Endothelial cell of umbilical vein (primary cell): ENCODE data around the gene UBA6. TPM values are rescaled to one million over a fixed set of nuclear protein-coding genes. Genes with fewer than 3 reads are reported as not detected.

Experiments used
- BruUV-seq: library from RNA; stranded (reverse); fragments of 400-500 nt; replicated peaks from 2 replicates; lab custom pipeline; 2021; lab: Mats Ljungman, UMichigan
- CTCF ChIA-PET: fragments of 300-600, 350-600 bp; sonication (Branson Sonifier 250); formaldehyde crosslinking; loops from one replicate; lab custom pipeline; 2021; ENCODE audit warnings: antibody characterized with exemption, inconsistent platforms; lab: Charles Lee
- POLR2A ChIA-PET: fragments of 300-600, 350-600 bp; sonication (Branson Sonifier 250); formaldehyde crosslinking; loops from one replicate; lab custom pipeline; 2021; ENCODE audit warnings: antibody characterized with exemption, inconsistent platforms; lab: Charles Lee
- DNase-seq: peaks from one replicate; pipeline ENCODE4 v3.0.0-alpha.2; 2011; ENCODE audit warnings: low read depth, low spot score
- FAIRE-seq: peaks from 2 replicates; lab custom pipeline; 2011; peaks lifted over from hg19 to GRCh38; lab: Jason Lieb, UNC
- H2AFZ ChIP-seq: 2 replicates; pipeline ENCODE4 v1.6.0; 2012; ENCODE audit warnings: low read depth, low read length, control low read depth, inconsistent platforms
- H3K27ac ChIP-seq: 2 replicates; pipeline ENCODE4 v1.5.1; 2011; ENCODE audit warnings: low read depth, mild to moderate bottlenecking, control low read depth, low read length, moderate library complexity; ENCODE audit not compliant: insufficient read depth
- H3K27me3 ChIP-seq, 2 experiments: 2 replicates each; pipeline versions ENCODE4 v1.6.0 to v1.6.1; 2011; ENCODE audit warnings: low read length in 2 of 2, mixed read lengths in 1 of 2; ENCODE audit not compliant: control insufficient read depth in 2 of 2, insufficient read depth in 2 of 2
- H3K36me3 ChIP-seq, 2 experiments: 2 replicates in 1 of 2; 3 replicates in 1 of 2; pipeline ENCODE4 v1.5.1; 2011; ENCODE audit warnings: low read length in 2 of 2, mild to moderate bottlenecking in 1 of 2, moderate library complexity in 1 of 2; ENCODE audit not compliant: control insufficient read depth in 2 of 2, insufficient read depth in 2 of 2; ENCODE audit errors: extremely low read depth in 1 of 2
- H3K4me1 ChIP-seq: 3 replicates; pipeline ENCODE4 v1.5.1; 2011; ENCODE audit warnings: mild to moderate bottlenecking, low read length; ENCODE audit not compliant: control insufficient read depth, insufficient read depth; ENCODE audit errors: extremely low read depth
- H3K4me2 ChIP-seq: 2 replicates; pipeline ENCODE4 v1.6.1; 2011; ENCODE audit warnings: low read length, control low read depth, mixed read lengths; ENCODE audit not compliant: insufficient read depth
- H3K4me3 ChIP-seq, 3 experiments: fragments of 200-600 bp in 1 of 3; sonication (generic), shearing (Covaris generic) in 1 of 3; replicated peaks in 1 of 3; 2 replicates each; pipeline ENCODE4 v1.5.1; 2011 to 2016; ENCODE audit warnings: control low read depth in 3 of 3, low read length in 3 of 3, mild to moderate bottlenecking in 2 of 3, inconsistent platforms in 1 of 3, low read depth in 1 of 3, moderate library complexity in 1 of 3; ENCODE audit not compliant: insufficient read depth in 1 of 3
- H3K79me2 ChIP-seq: 2 replicates; pipeline ENCODE4 v1.6.0; 2012; ENCODE audit warnings: low read length, inconsistent platforms; ENCODE audit not compliant: control insufficient read depth, insufficient read depth
- H3K9ac ChIP-seq: replicated peaks from 2 replicates; pipeline ENCODE3; 2011; ENCODE audit warnings: low read length, control low read depth; ENCODE audit not compliant: insufficient read depth; ENCODE audit errors: extremely low read depth
- H3K9me1 ChIP-seq: replicated peaks from 3 replicates; pipeline ENCODE4 v1.6.0; 2011; ENCODE audit warnings: mild to moderate bottlenecking, low read length; ENCODE audit not compliant: control insufficient read depth, insufficient read depth; ENCODE audit errors: extremely low read depth
- H3K9me3 ChIP-seq: replicated peaks from 2 replicates; pipeline ENCODE4 v1.5.1; 2012; ENCODE audit warnings: low read length, inconsistent platforms; ENCODE audit not compliant: control insufficient read depth, insufficient read depth
- H4K20me1 ChIP-seq: replicated peaks from 2 replicates; pipeline ENCODE3; 2011; ENCODE audit warnings: mild to moderate bottlenecking, low read length; ENCODE audit not compliant: control insufficient read depth, insufficient read depth; ENCODE audit errors: extremely low read depth
- EZH2 ChIP-seq: IDR thresholded peaks from 2 replicates; pipeline ENCODE4 v1.6.1; 2012; ENCODE audit warnings: borderline replicate concordance, low read depth, mild to moderate bottlenecking, moderate library complexity, low read length, inconsistent platforms; ENCODE audit not compliant: severe bottlenecking
- FOS ChIP-seq: IDR thresholded peaks from 2 replicates; pipeline ENCODE4 v1.6.1; 2011; ENCODE audit warnings: mild to moderate bottlenecking, low read length, moderate library complexity, borderline replicate concordance; ENCODE audit not compliant: insufficient read depth
- GATA2 ChIP-seq: IDR thresholded peaks from 2 replicates; pipeline ENCODE4 v1.7.0; 2011; ENCODE audit warnings: low read depth, mild to moderate bottlenecking, moderate library complexity, mixed read lengths, low read length; ENCODE audit not compliant: insufficient read length, insufficient read depth
- JUN ChIP-seq: IDR thresholded peaks from 2 replicates; pipeline ENCODE4 v1.6.1; 2011; ENCODE audit warnings: borderline replicate concordance, low read depth; ENCODE audit not compliant: insufficient read length, insufficient read depth
- MYC ChIP-seq: IDR thresholded peaks from one replicate; pipeline ENCODE4 v1.6.1; 2011; ENCODE audit warnings: mild to moderate bottlenecking, low read depth, low read length
- POLR2A ChIP-seq: IDR thresholded peaks from 2 replicates; pipeline ENCODE4 v1.6.1; 2012; ENCODE audit warnings: low read depth, mild to moderate bottlenecking, control low read depth, low read length
- POLR2AphosphoS5 ChIP-seq: IDR thresholded peaks from 2 replicates; pipeline ENCODE4 v1.6.1; 2012; ENCODE audit warnings: low read depth, mild to moderate bottlenecking, control low read depth, low read length, moderate library complexity; ENCODE audit not compliant: insufficient read depth
- dilution Hi-C: fragments of 300-500 bp; cut with MboI; formaldehyde crosslinking; loops from one replicate; pipeline ENCODE4 v1.15.0; 2019; ENCODE audit warnings: low sequenced_read_pairs; ENCODE audit not compliant: extremely low pct_ligation_motif_present
- intact Hi-C: fragments of 100-400 bp; cut with micrococcal nuclease; formaldehyde crosslinking; loops from one replicate; pipeline ENCODE4 v1.10.0; 2022
- polyA plus RNA-seq, 4 experiments: library from polyadenylated mRNA; depleted of rRNA in 3 of 4; stranded (reverse) in 3 of 4; unstranded in 1 of 4; fragments of >200 nt; gene quantifications; 2 replicates each; pipeline versions ENCODE4 v1.2.1 to v1.2.3, GENCODE V29; 2011 to 2012; ENCODE audit warnings: missing spikeins in 1 of 4
- total RNA-seq: library from RNA; stranded (reverse); gene quantifications from 2 replicates; pipeline ENCODE4 v1.2.3, GENCODE V29; 2021
- TF ChIP-seq, protein P1 (sequence below): IDR thresholded peaks from 2 replicates; pipeline ENCODE4 v1.6.1; 2011; ENCODE audit not compliant: insufficient read depth, insufficient read length
- TF ChIP-seq, protein P2 (sequence below), 2 donors: IDR thresholded peaks; 1 replicate in 1 of 2; 2 replicates in 1 of 2; pipeline ENCODE4 v1.5.1; 2011; ENCODE audit warnings: low read length in 2 of 2, mild to moderate bottlenecking in 2 of 2, moderate library complexity in 2 of 2, control low read depth in 1 of 2, inconsistent platforms in 1 of 2, low read depth in 1 of 2; ENCODE audit not compliant: insufficient read depth in 1 of 2; ENCODE audit errors: extremely low read depth in 1 of 2

UBA6 gene
- total and polyA plus RNA-seq, 2 donors (not counting 3 experiments of a cell fraction or from before 2014, with no cell fraction given), result 30.9 to 96.4 TPM

DNA sequence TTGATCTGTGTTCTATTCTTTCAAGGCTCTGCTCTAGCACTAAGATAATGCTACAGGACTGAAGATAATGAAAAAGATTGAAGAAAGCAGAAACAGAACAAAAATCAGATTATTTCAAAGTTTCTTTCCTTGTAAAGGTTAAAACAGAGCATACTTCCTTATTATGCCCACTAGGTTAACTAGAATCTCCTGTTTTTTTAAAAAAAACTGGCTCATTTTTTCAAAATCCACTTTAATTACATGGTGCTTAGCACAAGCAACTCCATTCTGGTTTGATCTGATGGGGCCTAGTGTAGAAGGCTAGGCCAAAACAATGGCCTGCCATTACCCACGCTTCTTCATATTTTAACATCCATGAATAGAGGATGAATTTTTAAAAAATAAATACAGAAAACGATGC is 1.2 kb upstream of the UBA6 start:
- no peak for DNase-seq
- H3K4me2 ChIP-seq, result peak overlapping the region; percentile 100
- FAIRE-seq, result no peak
- no peaks in the 10 kb centered on the region for H3K27me3 ChIP-seq
- POLR2A ChIA-PET, result no interaction called here
- intact Hi-C loops, result no loop called here
- dilution Hi-C loops, result no loop called here
- no peaks in the 10 kb centered on the region for H3K9me3 ChIP-seq
- peaks cover 52% of the 10 kb centered on the region for H3K79me2 ChIP-seq
- H3K9me1 ChIP-seq, result no peaks in the 10 kb centered on the region
- TF ChIP-seq MYC (no peak), GATA2 (no peak), EZH2 (no peak)
- TF ChIP-seq, protein P1, sequence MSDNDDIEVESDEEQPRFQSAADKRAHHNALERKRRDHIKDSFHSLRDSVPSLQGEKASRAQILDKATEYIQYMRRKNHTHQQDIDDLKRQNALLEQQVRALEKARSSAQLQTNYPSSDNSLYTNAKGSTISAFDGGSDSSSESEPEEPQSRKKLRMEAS, result no peak
- peak overlapping the region; percentile 93 for H3K27ac ChIP-seq
- peaks cover 0 to 2% of the 10 kb centered on the region in 2 experiments for H3K36me3 ChIP-seq
- no TSS peak for BruUV-seq
- peaks cover 3% of the 10 kb centered on the region for H4K20me1 ChIP-seq
- peak overlapping the region; percentile 97 for H3K9ac ChIP-seq
- no peak overlapping the region for H2AFZ ChIP-seq
- CTCF ChIA-PET, result interaction anchor here (1.1 to 2.5 kb wide), 4 partner anchors 21 to 209 kb away, joined by 4 to 21 read pairs (median 4); no protein-coding TSS in a partner anchor
- peak overlapping the region in 1 of 3 experiments; percentile 94 for H3K4me3 ChIP-seq
- H3K4me1 ChIP-seq, result peaks cover 21% of the 10 kb centered on the region

DNA sequence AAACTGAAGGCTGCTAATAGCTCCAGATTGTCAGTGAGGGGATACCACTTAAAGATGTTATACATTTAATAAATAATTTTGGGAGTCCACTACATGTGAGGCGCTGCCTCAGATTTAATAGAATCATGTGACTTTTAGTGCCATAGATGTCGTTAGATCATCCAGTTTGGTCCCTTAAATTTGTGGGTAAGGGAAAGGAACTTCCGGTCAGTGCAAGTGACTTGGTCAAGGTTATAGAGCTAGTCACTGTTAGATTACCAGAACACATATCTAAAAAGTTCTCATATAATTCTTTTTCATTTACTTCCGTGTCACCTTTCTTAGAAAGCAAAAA is 529 bp upstream of the UBA6 start:
- FAIRE-seq (no peak), DNase-seq (no peak)
- ChIA-PET CTCF (interaction anchor here (0.8 to 2.5 kb wide), 10 partner anchors 11 to 210 kb away, joined by 3 to 21 read pairs (median 4); no protein-coding TSS in a partner anchor), POLR2A (interaction anchor here (0.6 to 1.0 kb wide), 2 partner anchors 25 to 200 kb away, joined by 3 read pairs; no protein-coding TSS in a partner anchor)
- Histone ChIP-seq H3K27ac (peak overlapping the region; percentile 93), H3K9me3 (no peaks in the 10 kb centered on the region), H3K36me3 (peaks cover 0 to 2% of the 10 kb centered on the region in 2 experiments), H3K4me3 (peak overlapping the region; percentile 66 to 94 (median 77)), H2AFZ (peak overlapping the region; percentile 56), H3K9me1 (no peaks in the 10 kb centered on the region), H3K4me2 (peak overlapping the region; percentile 100), H3K79me2 (peaks cover 59% of the 10 kb centered on the region), H3K4me1 (peaks cover 21% of the 10 kb centered on the region), H3K9ac (peak overlapping the region; percentile 97), H4K20me1 (peaks cover 3% of the 10 kb centered on the region), H3K27me3 (no peaks in the 10 kb centered on the region)
- intact Hi-C loops (loop anchor here (1.0 to 2.0 kb wide), 2 partner anchors 45 to 156 kb away; partner anchors contain the start of gene CENPC), dilution Hi-C loops (no loop called here)
- no peak for TF ChIP-seq MYC
- TF ChIP-seq POLR2AphosphoS5, result no peak
- TF ChIP-seq FOS, result no peak
- TF ChIP-seq, protein P1, result no peak
- TF ChIP-seq, protein P2, sequence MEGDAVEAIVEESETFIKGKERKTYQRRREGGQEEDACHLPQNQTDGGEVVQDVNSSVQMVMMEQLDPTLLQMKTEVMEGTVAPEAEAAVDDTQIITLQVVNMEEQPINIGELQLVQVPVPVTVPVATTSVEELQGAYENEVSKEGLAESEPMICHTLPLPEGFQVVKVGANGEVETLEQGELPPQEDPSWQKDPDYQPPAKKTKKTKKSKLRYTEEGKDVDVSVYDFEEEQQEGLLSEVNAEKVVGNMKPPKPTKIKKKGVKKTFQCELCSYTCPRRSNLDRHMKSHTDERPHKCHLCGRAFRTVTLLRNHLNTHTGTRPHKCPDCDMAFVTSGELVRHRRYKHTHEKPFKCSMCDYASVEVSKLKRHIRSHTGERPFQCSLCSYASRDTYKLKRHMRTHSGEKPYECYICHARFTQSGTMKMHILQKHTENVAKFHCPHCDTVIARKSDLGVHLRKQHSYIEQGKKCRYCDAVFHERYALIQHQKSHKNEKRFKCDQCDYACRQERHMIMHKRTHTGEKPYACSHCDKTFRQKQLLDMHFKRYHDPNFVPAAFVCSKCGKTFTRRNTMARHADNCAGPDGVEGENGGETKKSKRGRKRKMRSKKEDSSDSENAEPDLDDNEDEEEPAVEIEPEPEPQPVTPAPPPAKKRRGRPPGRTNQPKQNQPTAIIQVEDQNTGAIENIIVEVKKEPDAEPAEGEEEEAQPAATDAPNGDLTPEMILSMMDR (IDR thresholded peaks at IDR 0.05; ENCODE audit: extremely low read depth in 1 of 2, insufficient read depth in 1 of 2, low read depth in 1 of 2, low read length in 2 of 2), result no peak
- TF ChIP-seq JUN, result no peak
- TF ChIP-seq GATA2, result no peak
- no peak for TF ChIP-seq POLR2A
- no peak for TF ChIP-seq EZH2
- TSS peak; percentile 76 for BruUV-seq
